HG03520 (cell line): ENCODE measurements around the gene PEAR1.
"Not testable (repeated sequence)": the region's sequence is repeated elsewhere in the genome, so short reads cannot be mapped to it uniquely, and the experiment has no call there.

Experiments
- ATAC-seq: cut with Tn5 transposase; IDR thresholded peaks from one replicate; pipeline ENCODE4 v1.9.1; 2021; ENCODE audit warnings: mild to moderate bottlenecking, moderate library complexity; ENCODE audit not compliant: unreplicated experiment

Gene PEAR1

GRCh38 chr1:156913809-156914387 is 20.4 kb downstream of the PEAR1 start:
- ATAC-seq, result no peak

DNA sequence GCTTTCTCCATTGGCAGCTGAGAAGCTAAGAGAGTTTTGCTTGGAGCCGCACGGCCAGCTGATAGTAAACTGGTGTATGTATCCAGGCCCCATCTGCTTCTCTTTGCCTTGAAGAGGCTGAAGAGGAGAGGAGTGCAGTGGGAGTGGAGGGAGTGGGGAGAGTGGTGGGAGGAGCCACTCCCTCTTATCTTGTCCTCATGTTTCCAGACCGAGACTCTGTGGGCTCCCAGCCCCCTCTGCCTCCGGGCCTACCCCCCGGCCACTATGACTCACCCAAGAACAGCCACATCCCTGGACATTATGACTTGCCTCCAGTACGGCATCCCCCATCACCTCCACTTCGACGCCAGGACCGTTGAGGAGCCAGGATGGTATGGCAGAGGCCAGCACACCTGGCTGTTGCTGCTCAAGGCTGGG is 20.9 kb downstream of the PEAR1 start:
- ATAC-seq, result no peak

- ATAC-seq, result no peak
These were observed 26.9 kb downstream of the PEAR1 start, which contains the start of gene LRRC71 for GRCh38 chr1:156920233-156921052. Gene LRRC71 (plus strand): TSS chr1:156920632. CDS start chr1:156920804, 172 bp downstream.

DNA sequence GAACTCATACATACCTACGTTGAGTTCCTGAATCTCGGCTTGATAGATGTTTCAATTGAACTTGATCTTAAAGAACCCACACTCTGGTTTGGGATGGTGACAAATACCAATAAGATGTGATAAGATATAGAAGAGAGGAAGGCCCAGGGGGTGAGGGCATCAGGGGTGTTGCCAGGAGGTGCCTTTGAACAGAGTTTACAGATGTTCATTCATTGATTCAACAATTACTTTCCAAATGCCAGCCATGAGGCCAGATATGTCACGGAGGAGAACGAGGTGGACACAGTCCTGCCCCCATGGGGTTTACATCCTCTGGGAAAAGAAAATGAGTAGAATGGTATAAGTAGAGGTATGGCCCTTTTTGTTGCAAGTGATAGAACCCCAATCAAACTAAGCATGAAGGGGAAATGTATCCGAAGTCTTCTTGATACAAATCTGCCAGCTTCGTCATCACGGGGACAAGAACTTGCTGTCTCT is 27.6 kb downstream of the PEAR1 start:
- ATAC-seq, result no peak

DNA sequence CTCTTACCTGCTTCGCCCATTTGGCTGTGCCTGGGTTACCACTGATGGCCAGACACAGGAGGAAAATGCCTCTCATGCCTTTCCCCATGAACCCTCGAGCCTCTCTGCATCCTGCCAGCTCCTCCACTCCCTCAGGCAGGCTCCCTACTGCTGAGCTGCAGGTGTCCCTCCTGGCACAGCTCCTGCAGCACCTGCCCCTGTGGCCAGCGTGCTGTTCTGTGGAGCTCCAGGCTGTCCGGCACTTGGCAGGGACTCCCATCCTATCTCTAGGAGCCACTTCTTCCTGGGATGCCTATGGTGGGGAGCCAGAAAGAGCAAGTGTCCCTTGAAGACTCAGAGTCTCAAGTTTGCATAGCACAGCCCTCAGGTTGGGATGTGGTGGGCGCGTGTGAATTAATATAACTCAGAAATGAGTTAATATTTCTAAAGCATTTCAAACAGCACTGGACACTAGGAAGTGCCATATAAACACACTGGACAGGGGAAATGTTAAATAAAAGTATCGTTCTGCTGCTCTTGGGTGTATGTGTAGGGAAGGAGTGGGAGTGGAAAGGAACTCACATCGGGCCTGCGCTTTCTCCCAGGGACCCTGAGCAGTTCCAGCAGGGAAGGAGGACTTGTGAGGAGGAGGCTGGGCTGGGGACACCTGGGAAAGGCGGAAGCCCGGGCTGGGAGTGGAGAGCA is 29.6 kb downstream of the PEAR1 start:
- no peak for ATAC-seq

- ATAC-seq, result no peak
These were observed 30.4 kb downstream of the PEAR1 start for GRCh38 chr1:156923670-156924477.

DNA sequence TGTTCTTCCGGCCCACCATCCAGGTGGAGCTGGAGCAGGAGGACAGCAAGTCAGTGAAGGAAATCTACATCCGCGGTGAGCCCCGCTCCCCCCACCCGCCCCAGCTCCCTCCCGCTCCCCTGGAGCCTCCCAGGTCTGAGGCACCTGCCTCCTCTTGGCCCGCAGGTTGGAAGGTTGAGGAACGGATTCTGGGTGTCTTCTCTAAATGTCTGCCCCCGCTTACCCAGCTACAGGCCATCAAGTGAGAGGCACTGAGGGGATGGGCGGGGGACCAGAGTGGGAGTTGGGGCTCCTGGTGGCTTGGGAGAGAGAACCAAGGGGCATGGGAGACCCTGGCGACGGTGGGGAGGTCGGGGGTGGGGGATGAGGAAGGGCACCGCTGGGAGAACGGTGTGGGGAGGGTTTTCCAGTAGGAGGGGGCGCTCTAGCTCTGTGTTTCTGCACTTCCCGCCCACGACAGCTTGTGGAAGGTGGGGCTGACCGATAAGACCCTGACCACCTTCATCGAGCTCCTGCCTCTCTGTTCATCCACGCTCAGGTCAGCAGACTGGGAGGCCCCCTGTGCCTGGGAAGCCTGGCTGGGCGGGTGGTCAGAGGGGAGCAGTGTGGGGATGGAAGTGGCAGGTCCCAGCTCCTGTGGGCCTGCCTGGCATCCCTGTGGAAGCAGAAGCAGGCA is 31.1 kb downstream of the PEAR1 start:
- no peak for ATAC-seq

DNA sequence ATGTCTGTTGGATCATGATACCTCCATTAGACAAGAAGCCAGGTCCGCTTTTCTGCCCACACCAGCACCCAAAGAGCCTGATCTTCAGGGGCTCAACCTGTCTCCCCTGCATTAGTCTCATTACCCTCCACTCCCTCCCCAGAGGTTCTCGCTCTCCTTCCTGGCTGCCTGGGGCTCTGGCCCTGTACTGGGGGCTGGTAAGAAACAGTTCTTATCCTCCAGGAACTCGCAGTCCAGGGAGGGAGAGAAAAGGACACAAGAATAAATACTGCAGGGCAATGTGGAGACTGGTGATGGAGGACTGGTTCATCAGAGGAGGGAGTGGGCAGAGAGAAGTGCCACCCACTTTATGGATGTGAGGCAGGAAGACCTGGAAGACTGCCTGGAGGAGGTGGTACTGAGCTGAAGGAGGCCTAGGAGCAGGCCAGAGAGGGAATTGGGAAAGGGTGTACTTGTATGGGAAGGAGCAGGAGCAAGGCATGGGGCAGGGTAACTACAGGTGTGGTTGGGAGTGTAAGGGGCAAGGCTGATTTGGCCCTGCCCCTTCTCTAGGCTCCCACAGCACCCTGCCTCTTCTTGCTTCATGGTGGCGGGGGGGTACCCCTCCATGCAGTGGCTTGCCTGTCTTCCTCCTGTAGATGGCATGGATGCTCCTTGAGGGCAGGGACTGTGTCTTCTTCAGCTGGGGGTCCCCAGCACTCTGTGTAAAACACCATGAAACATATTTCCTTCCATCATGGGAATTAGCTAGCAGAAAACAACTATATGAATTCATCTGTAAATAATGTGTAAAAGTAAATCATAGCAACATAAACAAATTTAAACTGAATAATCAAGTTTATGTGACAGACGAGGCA is 31.9 kb downstream of the PEAR1 start:
- no peak for ATAC-seq

GRCh38 chr1:156926175-156926574 is 32.7 kb downstream of the PEAR1 start:
- no peak for ATAC-seq

DNA sequence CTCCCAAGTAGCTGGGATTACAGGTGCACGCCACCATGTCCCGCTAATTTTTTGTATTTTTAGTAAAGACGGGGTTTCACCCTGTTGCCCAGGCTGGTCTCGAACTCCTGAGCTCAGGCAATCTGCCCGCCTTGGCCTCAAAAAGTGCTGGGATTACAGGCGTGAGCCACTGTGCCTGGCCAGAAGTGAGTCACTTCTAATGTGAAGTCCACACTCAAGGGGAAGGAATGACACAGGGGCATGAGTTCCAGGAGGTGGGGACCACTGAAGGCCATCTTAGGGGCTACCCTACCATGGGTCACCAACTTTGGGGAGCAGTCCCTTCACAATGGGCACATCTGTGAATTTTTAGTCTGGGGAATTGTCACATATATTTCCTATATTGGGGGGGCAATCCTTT is 33.2 kb downstream of the PEAR1 start:
- ATAC-seq, result not testable (repeated sequence)

DNA sequence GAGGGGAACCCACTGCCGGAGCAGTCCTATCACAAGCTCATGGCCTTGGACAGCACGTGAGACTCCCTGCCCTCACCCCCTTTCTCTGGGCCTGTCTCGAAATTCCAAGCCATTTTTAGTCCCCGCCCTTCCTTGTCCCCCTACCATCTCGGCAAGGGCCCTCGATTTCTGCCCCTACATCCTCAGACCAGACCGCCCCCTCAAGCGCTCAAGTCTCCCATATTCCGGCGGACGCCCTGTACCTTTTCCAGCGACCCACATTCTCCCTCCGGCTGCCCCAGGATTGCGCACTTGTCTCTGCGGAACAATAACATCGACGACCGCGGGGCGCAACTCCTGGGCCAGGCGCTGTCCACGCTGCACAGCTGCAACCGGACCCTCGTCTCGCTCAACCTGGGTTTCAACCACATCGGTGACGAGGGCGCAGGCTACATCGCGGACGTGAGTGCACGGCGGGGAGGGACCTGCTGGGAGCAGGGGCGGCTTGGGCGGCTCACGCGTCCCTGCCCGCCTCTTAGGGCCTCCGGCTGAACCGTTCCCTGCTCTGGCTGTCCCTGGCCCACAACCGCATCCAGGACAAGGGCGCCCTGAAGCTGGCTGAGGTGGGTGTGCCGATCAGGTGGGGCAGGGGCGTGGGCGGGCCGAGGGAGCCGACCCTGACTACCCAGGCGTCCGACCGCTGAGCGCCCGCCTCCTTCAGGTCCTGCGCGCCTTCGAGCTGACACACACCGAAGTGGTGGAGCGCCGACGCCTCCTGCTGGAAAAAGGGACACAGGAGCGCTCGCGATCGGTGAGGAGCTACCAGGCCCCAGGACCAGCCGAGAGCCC is 33.9 kb downstream of the PEAR1 start:
- ATAC-seq, result no peak

GRCh38 chr1:156928043-156928602 is 34.6 kb downstream of the PEAR1 start:
- no peak for ATAC-seq

GRCh38 chr1:156929596-156930238 is 36.2 kb downstream of the PEAR1 start:
- no peak for ATAC-seq

- ATAC-seq, result no peak
These were observed 37.0 kb downstream of the PEAR1 start for GRCh38 chr1:156930483-156930882.

- no peak for ATAC-seq
These were observed 37.9 kb downstream of the PEAR1 start for GRCh38 chr1:156931211-156931952.

GRCh38 chr1:156931974-156932710 is 38.6 kb downstream of the PEAR1 start:
- ATAC-seq, result no peak
